Lower lobe of right lung (tissue), 2 donors: ENCODE measurements around the gene PDCD1. TPM values are rescaled to one million over a fixed set of nuclear protein-coding genes. Genes with fewer than 3 reads are reported as not detected.

ENCODE experiments used
- ATAC-seq, 2 donors: fragments of 200-7000 bp; cut with Tn5 transposase; one replicate each; pipeline ENCODE4 v1.9.1; 2020 to 2022; ENCODE audit warnings: mild to moderate bottlenecking in 2 of 2, moderate library complexity in 2 of 2
- DNase-seq: peaks from one replicate; pipeline ENCODE4 v3.0.0-alpha.2; 2020
- H3K27ac ChIP-seq: fragments of 200-600 bp; one replicate; pipeline ENCODE4 v1.8.0; 2022
- H3K27me3 ChIP-seq: fragments of 200-600 bp; one replicate; pipeline ENCODE4 v1.8.0; 2022; ENCODE audit warnings: low read depth
- H3K36me3 ChIP-seq: fragments of 200-600 bp; one replicate; pipeline ENCODE4 v1.8.0; 2022; ENCODE audit warnings: mild to moderate bottlenecking
- H3K4me1 ChIP-seq: fragments of 200-600 bp; one replicate; pipeline ENCODE4 v1.8.0; 2022
- H3K4me3 ChIP-seq: fragments of 200-600 bp; one replicate; pipeline ENCODE4 v1.8.0; 2022; ENCODE audit warnings: mild to moderate bottlenecking
- H3K9me3 ChIP-seq: fragments of 200-600 bp; one replicate; pipeline ENCODE4 v1.8.0; 2022
- intact Hi-C: fragments of 100-400 bp; cut with DNase I; formaldehyde crosslinking; loops from one replicate; pipeline ENCODE4 v1.11.0; 2022
- total RNA-seq: library from RNA; stranded (reverse); fragmentation: NEBNext Ultra II Directional; extraction: Animal tissue kit (Norgen Biotek cat#: 25700); gene quantifications from one replicate; pipeline ENCODE4 v1.2.1, GENCODE V29; 2021
- TF ChIP-seq, protein P1 (sequence below): fragments of 200-600 bp; IDR thresholded peaks from one replicate; pipeline ENCODE4 v1.8.0; 2022; ENCODE audit warnings: antibody characterized with exemption, mild to moderate bottlenecking
- donor health status: DM: no; HTN: yes; CAD: no; lungs with severe emphysema.

Gene PDCD1
- total RNA-seq, 1 donor from 2014 or later: 1.4 TPM

DNA sequence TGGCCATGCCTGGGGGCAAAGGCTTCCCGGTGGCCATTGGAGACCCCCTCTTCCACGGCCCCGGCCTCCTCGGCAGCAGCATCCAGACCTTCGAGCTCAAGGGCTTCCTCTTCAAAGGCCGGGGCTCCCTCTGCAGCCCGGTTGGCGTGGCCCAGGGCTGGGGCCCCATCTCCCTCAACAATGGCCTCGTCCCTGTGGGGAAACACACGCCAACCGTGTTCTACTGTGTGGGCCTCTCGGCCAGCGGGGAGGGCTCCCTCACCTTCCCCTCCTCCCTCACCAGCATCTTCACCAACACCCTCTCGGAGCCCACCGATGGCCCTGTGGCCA lies 13.6 kb upstream of the PDCD1 start:
- Histone ChIP-seq H3K9me3 (no peaks in the 10 kb centered on the region), H3K27ac (no peak overlapping the region), H3K4me1 (no peaks in the 10 kb centered on the region), H3K4me3 (no peak overlapping the region), H3K27me3 (peaks cover 15% of the 10 kb centered on the region), H3K36me3 (no peaks in the 10 kb centered on the region)
- ATAC-seq (no peak), DNase-seq (no peak)
- TF ChIP-seq, protein P1, sequence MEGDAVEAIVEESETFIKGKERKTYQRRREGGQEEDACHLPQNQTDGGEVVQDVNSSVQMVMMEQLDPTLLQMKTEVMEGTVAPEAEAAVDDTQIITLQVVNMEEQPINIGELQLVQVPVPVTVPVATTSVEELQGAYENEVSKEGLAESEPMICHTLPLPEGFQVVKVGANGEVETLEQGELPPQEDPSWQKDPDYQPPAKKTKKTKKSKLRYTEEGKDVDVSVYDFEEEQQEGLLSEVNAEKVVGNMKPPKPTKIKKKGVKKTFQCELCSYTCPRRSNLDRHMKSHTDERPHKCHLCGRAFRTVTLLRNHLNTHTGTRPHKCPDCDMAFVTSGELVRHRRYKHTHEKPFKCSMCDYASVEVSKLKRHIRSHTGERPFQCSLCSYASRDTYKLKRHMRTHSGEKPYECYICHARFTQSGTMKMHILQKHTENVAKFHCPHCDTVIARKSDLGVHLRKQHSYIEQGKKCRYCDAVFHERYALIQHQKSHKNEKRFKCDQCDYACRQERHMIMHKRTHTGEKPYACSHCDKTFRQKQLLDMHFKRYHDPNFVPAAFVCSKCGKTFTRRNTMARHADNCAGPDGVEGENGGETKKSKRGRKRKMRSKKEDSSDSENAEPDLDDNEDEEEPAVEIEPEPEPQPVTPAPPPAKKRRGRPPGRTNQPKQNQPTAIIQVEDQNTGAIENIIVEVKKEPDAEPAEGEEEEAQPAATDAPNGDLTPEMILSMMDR: no peak
- intact Hi-C loops: no loop called here

DNA sequence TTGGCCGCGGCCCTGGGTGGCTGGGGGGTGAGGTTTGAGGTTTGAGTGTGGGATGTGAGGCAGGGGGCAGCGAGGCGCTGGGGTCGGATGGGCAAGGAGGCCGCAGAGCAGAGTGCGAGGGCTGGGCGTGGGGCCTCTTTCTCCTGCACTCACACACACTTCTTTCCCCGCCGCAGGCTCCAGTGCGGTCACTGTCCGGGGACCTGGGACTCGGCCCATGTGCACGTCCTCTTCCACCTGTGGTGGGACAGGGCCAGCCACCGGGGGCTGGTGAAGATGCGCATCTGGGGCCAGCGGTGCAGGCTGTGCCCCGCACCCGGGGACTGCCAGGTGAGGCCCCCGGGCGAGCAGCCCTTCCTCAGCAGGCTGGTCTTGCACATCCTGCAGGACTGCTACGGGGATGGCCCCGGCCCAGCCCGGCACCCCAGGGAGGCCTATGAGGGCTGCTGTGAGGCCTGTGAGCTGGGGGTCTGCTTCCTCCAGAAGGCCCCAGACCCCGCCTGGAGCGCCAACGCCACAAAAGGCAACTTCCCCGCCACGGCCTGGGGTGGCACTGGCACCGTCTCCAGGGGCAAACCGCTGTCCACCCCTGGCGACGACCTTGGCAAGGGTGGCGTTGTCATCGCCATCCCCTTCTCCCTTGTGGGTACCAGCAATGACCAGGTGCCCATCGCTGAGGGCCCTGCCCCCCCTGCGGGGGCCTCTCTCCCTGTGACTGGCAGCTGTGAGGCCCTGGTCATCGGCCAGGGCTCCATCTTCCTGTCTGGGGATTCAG lies 13.0 kb upstream of the PDCD1 start:
- no peaks in the 10 kb centered on the region for H3K36me3 ChIP-seq
- H3K27me3 ChIP-seq: peaks cover 20% of the 10 kb centered on the region
- no peak overlapping the region for H3K27ac ChIP-seq
- TF ChIP-seq, protein P1: no peak
- peak in 1 of 2 donors; percentile 6 for ATAC-seq
- intact Hi-C loops: no loop called here
- H3K4me3 ChIP-seq: no peak overlapping the region
- H3K9me3 ChIP-seq: no peaks in the 10 kb centered on the region
- DNase-seq: no peak
- H3K4me1 ChIP-seq: no peaks in the 10 kb centered on the region

DNA sequence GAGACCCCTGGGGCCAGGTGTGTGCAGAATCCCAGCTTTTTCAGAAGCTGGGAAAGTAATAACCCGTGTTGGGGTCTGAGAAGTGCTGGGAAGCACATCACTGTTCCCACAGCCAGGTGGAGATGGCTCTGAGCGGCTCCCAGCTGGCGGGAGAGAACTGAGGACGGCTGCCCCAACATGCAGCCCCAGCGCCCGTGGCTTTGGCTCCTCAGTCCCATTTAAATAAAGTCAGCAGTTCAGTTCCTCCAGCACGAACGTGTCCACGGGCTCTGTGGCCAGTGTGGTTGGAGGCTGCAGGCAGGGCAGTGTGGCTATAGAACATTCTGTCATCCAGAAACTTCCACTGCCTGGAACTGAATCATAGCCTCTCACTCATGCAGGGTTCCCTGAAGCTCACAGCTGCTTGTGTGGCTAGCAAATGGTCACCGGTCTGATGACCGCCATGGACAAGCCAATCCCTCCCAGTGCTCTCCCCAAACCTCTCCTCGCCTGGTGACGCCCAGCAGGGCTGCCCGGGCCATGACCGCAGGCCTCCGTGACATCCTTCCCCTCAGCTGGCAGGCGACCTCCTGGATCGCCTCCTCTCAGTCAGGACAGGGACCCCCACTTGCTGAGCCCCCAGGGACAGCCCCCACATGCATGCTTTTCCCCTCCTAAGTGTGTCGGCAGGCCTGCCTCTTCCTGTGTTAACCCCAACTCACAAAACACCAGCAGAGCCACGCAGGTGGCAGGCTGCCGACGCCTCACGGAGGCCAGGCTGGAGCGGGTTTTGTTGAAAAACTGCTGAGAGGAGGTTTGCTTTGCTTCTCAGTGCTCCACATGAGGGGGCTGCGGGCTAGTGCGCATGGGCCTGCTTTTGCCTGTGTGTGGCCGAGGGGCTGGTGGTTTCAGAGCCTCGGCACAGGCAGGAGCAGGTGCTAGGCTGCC lies 12.2 kb upstream of the PDCD1 start:
- no peaks in the 10 kb centered on the region for H3K9me3 ChIP-seq
- no peaks in the 10 kb centered on the region for H3K36me3 ChIP-seq
- TF ChIP-seq, protein P1: no peak
- no peaks in the 10 kb centered on the region for H3K4me1 ChIP-seq
- intact Hi-C loops: no loop called here
- H3K27ac ChIP-seq: no peak overlapping the region
- no peak overlapping the region for H3K4me3 ChIP-seq
- peaks cover 25% of the 10 kb centered on the region for H3K27me3 ChIP-seq
- DNase-seq: no peak
- peak; percentile 9 to 25 for ATAC-seq

DNA sequence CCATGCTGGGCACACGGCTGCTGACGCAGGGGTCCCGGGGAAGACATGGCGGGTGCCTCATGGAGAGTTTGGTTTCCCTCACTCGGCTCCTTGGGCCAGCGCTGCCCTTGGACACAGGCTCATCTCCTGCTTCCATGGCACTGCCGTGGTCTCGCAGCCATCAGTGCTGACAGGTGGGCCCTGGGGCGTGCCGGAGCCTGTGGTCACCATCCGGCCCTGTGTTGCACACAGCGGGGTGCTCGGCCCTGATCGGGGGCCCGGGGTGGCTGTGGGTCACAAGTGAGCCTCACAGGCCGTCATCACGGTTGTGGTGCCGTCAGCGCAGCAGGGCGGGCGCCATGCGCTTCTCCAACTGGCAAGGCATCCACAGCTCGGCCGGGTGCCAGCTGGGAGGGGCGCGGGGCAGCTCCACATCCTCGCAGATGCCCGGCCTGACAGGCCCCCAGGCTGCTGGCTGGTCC lies 11.4 kb upstream of the PDCD1 start:
- no peak for DNase-seq
- no peaks in the 10 kb centered on the region for H3K4me1 ChIP-seq
- no peak for ATAC-seq
- intact Hi-C loops: no loop called here
- H3K9me3 ChIP-seq: no peaks in the 10 kb centered on the region
- no peaks in the 10 kb centered on the region for H3K36me3 ChIP-seq
- no peak overlapping the region for H3K27ac ChIP-seq
- H3K27me3 ChIP-seq: peaks cover 25% of the 10 kb centered on the region
- TF ChIP-seq, protein P1: no peak
- H3K4me3 ChIP-seq: no peak overlapping the region

DNA sequence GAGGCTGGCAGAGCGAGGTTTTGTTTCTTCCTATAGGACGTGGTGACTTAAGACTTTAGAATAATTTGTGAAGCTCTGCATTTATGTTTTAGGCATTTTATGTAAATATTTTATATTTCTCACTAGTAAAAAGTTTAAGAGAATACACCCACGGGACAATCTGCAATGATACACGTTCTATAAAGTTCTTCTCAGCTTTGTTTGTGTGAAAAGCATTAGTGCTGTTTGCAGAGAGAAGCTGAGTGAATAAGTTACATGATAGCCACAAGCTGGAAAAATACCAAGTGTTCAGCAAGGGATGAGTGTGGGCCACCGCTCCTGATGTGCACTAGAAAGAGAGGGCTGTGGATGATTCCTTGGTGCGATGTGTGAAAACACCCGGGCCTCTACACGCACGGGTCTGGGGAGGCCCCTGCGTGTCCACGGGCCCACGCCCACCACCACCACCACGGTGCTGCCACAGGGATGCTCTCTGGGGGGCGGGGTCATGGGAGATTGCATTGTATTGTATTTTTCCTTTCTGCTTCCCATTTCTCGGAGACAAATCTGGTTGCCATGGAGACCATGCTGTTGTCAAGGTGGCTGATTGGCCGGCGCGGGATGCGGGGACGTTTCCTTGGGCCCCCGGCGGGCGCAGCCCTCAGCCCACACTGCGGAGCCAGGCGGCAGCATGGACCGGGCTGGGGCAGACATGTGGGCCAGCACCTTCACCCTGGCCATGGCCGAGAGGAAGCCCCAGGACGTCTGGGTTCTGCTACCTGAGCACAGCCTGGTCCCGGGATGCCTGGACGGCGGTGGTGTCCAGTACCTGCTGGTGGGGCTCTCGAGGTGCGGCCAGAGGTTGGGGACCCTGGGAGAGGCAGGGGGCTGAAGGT lies 10.6 kb upstream of the PDCD1 start, which contains the start of gene RTP5:
RTP5 (plus strand) TSS at position 643 of the 875 bp plus-strand sequence; CDS start at position 671, 28 bp downstream.
- TF ChIP-seq, protein P1: no peak
- Histone ChIP-seq H3K27me3 (peaks cover 25% of the 10 kb centered on the region), H3K9me3 (no peaks in the 10 kb centered on the region), H3K27ac (no peak within 1 kb of the TSS), H3K36me3 (no peaks in the 10 kb centered on the region), H3K4me3 (no peak within 1 kb of the TSS), H3K4me1 (no peaks in the 10 kb centered on the region)
- intact Hi-C loops: no loop called here
- ATAC-seq (no peak), DNase-seq (no peak)
